HEK293 (cell line): ENCODE measurements around the gene SYNE2.

Source experiments
- BCL11A ChIP-seq: fragments of 450-650 bp; formaldehyde crosslinking; IDR thresholded peaks from 2 replicates; pipeline ENCODE4 v1.5.1; 2016; ENCODE audit warnings: low read depth, missing biosample characterization, missing genetic modification characterization
- HOXA7 ChIP-seq: sonication (generic); formaldehyde crosslinking; IDR thresholded peaks from 2 replicates; pipeline ENCODE4 v1.8.1; 2022; ENCODE audit warnings: missing genetic modification reagents, borderline replicate concordance
- SP7 ChIP-seq: fragments of 450-650 bp; formaldehyde crosslinking; IDR thresholded peaks from 2 replicates; pipeline ENCODE4 v1.5.1; 2016; ENCODE audit warnings: missing biosample characterization, missing genetic modification characterization
- TCF7L2 ChIP-seq: IDR thresholded peaks from 2 replicates; pipeline ENCODE4 v1.6.1; 2011; ENCODE audit warnings: low read depth, mild to moderate bottlenecking, inconsistent platforms, low read length, moderate library complexity, borderline replicate concordance
- ZBTB17 ChIP-seq: fragments of 450-650 bp; formaldehyde crosslinking; IDR thresholded peaks from 2 replicates; pipeline ENCODE4 v1.5.1; 2016; ENCODE audit warnings: missing biosample characterization, missing genetic modification characterization
- ZFP3 ChIP-seq: fragments of 450-650 bp; formaldehyde crosslinking; IDR thresholded peaks from 2 replicates; pipeline ENCODE4 v1.5.1; 2016; ENCODE audit warnings: low read depth, missing biosample characterization, missing genetic modification characterization
- ZNF473 ChIP-seq: fragments of 450-650 bp; formaldehyde crosslinking; IDR thresholded peaks from 2 replicates; pipeline ENCODE4 v1.5.1; 2017; ENCODE audit warnings: missing biosample characterization, missing genetic modification characterization
- ZNF521 ChIP-seq: fragments of 450-650 bp; formaldehyde crosslinking; IDR thresholded peaks from 2 replicates; pipeline ENCODE4 v1.5.1; 2017; ENCODE audit warnings: missing biosample characterization, mild to moderate bottlenecking, missing genetic modification characterization
- ZNF664 ChIP-seq: fragments of 450-650 bp; formaldehyde crosslinking; IDR thresholded peaks from 2 replicates; pipeline ENCODE4 v1.5.1; 2016; ENCODE audit warnings: missing biosample characterization, missing genetic modification characterization
- ZNF670 ChIP-seq: fragments of 450-650 bp; formaldehyde crosslinking; IDR thresholded peaks from 2 replicates; pipeline ENCODE4 v1.5.1; 2016; ENCODE audit warnings: missing biosample characterization, missing genetic modification characterization, low read depth
- TF ChIP-seq, protein P1 (sequence below): sonication (generic); formaldehyde crosslinking; IDR thresholded peaks from 2 replicates; pipeline ENCODE4 v1.8.1; 2022; ENCODE audit warnings: mild to moderate bottlenecking, moderate library complexity, missing genetic modification reagents
- TF ChIP-seq, protein P2 (sequence below): fragments of 450-650 bp; formaldehyde crosslinking; IDR thresholded peaks from 2 replicates; pipeline ENCODE4 v1.5.1; 2016; ENCODE audit warnings: missing biosample characterization, missing genetic modification characterization

DNA sequence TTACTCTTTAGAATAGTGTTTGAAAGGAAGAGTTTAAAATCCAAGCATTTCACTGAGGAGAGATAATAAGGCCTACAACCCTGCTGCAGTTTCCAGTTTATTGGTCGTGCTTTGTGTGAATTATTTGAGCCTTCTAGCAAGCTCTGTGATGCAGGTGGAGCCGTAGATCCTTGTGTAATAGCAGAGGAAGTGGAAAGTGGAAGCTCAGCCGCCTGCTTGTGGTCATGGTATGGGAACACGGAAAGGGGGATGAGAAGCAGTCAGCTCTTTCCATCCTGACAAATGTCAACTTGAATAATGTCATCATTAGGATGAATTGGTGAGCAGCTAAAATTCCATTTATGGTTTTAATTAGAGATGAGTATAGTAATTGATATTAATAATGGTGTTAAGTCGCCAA lies 29.1 kb downstream of the SYNE2 start:
- TF ChIP-seq, protein P1, sequence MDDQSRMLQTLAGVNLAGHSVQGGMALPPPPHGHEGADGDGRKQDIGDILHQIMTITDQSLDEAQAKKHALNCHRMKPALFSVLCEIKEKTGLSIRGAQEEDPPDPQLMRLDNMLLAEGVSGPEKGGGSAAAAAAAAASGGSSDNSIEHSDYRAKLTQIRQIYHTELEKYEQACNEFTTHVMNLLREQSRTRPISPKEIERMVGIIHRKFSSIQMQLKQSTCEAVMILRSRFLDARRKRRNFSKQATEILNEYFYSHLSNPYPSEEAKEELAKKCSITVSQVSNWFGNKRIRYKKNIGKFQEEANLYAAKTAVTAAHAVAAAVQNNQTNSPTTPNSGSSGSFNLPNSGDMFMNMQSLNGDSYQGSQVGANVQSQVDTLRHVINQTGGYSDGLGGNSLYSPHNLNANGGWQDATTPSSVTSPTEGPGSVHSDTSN (CRISPR knock-in tag) = no peak
- TF ChIP-seq ZNF473 (no peak), ZNF521 (tag by site-specific recombination) (no peak), SP7 (tag by site-specific recombination) (no peak), TCF7L2 (no peak), ZNF670 (no peak), ZFP3 (tag by site-specific recombination) (no peak), HOXA7 (CRISPR knock-in tag) (no peak), ZNF664 (tag by site-specific recombination) (no peak), ZBTB17 (tag by site-specific recombination) (no peak), BCL11A (tag by site-specific recombination) (no peak)
- TF ChIP-seq, protein P2, sequence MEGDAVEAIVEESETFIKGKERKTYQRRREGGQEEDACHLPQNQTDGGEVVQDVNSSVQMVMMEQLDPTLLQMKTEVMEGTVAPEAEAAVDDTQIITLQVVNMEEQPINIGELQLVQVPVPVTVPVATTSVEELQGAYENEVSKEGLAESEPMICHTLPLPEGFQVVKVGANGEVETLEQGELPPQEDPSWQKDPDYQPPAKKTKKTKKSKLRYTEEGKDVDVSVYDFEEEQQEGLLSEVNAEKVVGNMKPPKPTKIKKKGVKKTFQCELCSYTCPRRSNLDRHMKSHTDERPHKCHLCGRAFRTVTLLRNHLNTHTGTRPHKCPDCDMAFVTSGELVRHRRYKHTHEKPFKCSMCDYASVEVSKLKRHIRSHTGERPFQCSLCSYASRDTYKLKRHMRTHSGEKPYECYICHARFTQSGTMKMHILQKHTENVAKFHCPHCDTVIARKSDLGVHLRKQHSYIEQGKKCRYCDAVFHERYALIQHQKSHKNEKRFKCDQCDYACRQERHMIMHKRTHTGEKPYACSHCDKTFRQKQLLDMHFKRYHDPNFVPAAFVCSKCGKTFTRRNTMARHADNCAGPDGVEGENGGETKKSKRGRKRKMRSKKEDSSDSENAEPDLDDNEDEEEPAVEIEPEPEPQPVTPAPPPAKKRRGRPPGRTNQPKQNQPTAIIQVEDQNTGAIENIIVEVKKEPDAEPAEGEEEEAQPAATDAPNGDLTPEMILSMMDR (tag by site-specific recombination) = no peak
